GM12865 (cell line): ENCODE measurements around the gene XXYLT1.
"Not testable (repeated sequence)": the region's sequence is repeated elsewhere in the genome, so short reads cannot be mapped to it uniquely, and the experiment has no call there.

ENCODE experiments used
- DNase-seq: peaks from one replicate; pipeline ENCODE4 v3.0.0; 2010; ENCODE audit warnings: low read depth
- H3K4me3 ChIP-seq: 2 replicates; pipeline ENCODE4 v1.5.1; 2011; ENCODE audit warnings: mild to moderate bottlenecking, low read depth, low read length, control low read depth
- CTCF ChIP-seq: IDR thresholded peaks from 2 replicates; pipeline ENCODE4 v1.5.1; 2011; ENCODE audit warnings: low read length, control low read depth, low read depth, inconsistent platforms; ENCODE audit not compliant: insufficient read depth; ENCODE audit errors: missing control alignments

XXYLT1 gene

GRCh38 chr3:195195321-195196209 is 75.4 kb downstream of the XXYLT1 start:
- no peak for DNase-seq
- no peak for TF ChIP-seq CTCF
- no peak overlapping the region for H3K4me3 ChIP-seq

GRCh38 chr3:195194559-195195206 is 76.3 kb downstream of the XXYLT1 start:
- no peak for DNase-seq

DNA sequence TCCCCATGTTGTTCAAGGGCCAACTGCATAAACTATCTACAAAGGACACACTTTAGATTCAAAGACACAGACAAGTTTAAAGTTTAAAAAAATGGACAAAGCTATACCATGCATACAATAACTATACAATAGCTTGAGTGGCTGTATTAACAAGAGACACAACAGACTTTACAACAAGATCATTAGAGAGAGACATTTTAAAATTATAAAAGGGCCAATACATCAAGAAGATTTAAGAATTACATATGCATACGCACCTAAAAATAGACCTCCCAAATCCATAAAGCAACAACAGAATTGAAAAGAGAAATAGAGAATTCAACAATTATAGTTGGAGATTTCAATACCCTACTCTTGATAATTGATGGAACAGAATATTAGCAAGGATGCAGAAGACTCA is 79.4 kb downstream of the XXYLT1 start:
- no peak for TF ChIP-seq CTCF
- no peak for DNase-seq
- no peak overlapping the region for H3K4me3 ChIP-seq

More at GRCh38 chr3:195194559-195195206, 76.3 kb downstream of the XXYLT1 start:
- no peak for TF ChIP-seq CTCF
- no peak overlapping the region for H3K4me3 ChIP-seq

DNA sequence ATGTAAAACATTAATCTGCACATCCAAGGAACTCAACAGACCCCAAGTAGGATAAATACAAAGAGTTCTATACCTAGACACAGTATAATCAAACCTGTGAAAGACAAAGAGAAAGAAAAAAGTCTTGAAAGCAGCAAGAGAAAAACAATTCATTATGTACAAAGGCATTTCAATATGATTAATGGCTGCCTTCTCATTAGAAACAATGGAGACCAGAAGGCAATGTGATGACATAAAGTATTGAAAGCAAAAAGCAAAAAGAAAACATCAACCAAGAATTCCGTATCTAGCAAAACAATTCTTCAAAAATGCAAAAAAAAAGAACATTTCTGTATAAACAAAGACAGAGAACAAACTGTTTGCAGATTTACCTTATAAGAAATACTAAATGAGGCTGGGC is 81.1 kb downstream of the XXYLT1 start:
- no peak for TF ChIP-seq CTCF
- DNase-seq: no peak
- no peak overlapping the region for H3K4me3 ChIP-seq

- DNase-seq: no peak
- no peak for TF ChIP-seq CTCF
- no peak overlapping the region for H3K4me3 ChIP-seq
Measured at GRCh38 chr3:195188426-195188927, 82.5 kb downstream of the XXYLT1 start.

DNA sequence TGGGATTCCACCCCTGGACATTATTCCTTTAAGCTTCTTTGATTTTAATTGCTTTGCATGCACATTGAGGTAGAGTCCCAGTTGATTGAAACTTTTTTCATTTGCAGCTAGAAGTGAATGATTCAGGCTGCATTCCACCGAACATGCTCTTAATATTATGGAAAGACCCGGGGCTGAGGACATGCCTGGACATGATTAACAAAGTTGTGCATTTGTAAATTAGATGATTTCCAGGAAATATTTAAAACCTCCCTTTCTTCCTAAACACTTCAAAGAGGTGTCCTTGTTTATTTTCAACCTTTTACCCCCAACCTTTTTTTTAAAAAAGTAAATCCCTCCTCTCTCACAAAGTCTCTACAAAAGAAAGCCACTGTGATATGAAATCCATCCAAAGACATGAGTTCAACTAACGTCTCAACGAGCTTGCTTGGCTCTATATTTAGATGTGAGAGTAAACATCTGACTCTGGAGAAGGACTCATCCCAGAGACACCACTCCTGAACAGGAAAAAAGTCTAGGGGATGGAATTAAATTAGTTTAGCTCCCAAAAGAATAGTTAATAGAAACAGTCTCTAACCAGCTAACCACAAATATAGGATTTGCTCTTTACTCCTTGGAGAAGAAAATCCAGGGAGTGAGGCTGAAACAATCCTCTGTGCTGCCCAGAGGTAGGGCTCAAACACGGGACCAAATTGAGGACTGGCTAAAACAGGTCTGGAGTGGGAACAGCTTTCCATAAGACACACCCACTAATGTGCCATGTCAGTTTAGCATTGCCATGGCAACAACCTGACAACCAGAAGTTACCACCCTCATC is 83.1 kb downstream of the XXYLT1 start:
- TF ChIP-seq CTCF: no peak
- H3K4me3 ChIP-seq: no peak overlapping the region
- DNase-seq: no peak

DNA sequence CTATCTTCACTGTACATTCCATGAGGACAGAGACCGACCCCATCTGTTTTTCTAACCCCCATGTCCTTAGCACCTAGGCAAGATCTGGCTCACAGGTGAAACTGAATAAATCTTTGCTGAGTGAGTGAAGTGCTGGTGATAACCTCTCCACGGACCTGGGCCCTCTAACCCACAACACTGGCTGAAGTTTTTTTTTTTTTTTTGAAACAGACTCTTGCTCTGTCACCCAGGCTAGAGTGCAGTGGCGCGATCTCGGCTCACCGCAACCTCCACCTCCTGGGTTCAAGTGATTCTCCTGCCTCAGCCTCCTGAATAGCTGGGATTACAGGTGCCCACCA is 84.3 kb downstream of the XXYLT1 start:
- H3K4me3 ChIP-seq, DNase-seq: not testable (repeated sequence)
